Astrocyte of the cerebellum (primary cell): ENCODE results near the gene ACTN1.

Source experiments
- DNase-seq: peaks from one replicate; pipeline ENCODE4 v3.0.0-alpha.2; 2011; ENCODE audit warnings: low read depth
- H3K4me3 ChIP-seq: 2 replicates; pipeline ENCODE4 v1.5.1; 2011; ENCODE audit warnings: mild to moderate bottlenecking, low read depth, low read length, moderate library complexity
- CTCF ChIP-seq: IDR thresholded peaks from 2 replicates; pipeline ENCODE4 v1.5.1; 2012; ENCODE audit warnings: low read length, low read depth, moderate library complexity, mild to moderate bottlenecking; ENCODE audit errors: missing control alignments
- in situ Hi-C: cut with HindIII; loops from 2 replicates; pipeline ENCODE4 v1.10.0; 2017; ENCODE audit warnings: low sequenced_read_pairs

Gene ACTN1

GRCh38 chr14:68961781-68962584, 17.1 kb downstream of the ACTN1 start:
- no peak overlapping the region for H3K4me3 ChIP-seq
- in situ Hi-C loops = no loop called here
- no peak for DNase-seq
- no peak for TF ChIP-seq CTCF

GRCh38 chr14:68961361-68961760, 17.7 kb downstream of the ACTN1 start:
- in situ Hi-C loops = no loop called here
- TF ChIP-seq CTCF = no peak
- H3K4me3 ChIP-seq = no peak overlapping the region
- DNase-seq = no peak

- no peak for TF ChIP-seq CTCF
- H3K4me3 ChIP-seq = no peak overlapping the region
- no peak for DNase-seq
- in situ Hi-C loops = no loop called here
These were observed 19.0 kb downstream of the ACTN1 start for GRCh38 chr14:68960123-68960522.

- H3K4me3 ChIP-seq = no peak overlapping the region
- TF ChIP-seq CTCF = no peak
- no peak for DNase-seq
- in situ Hi-C loops = no loop called here
These were observed 20.1 kb downstream of the ACTN1 start for GRCh38 chr14:68959035-68959434.

GRCh38 chr14:68958553-68958952, 20.5 kb downstream of the ACTN1 start:
- in situ Hi-C loops = no loop called here
- H3K4me3 ChIP-seq = no peak overlapping the region
- no peak for DNase-seq
- TF ChIP-seq CTCF = no peak

GRCh38 chr14:68957775-68958174, 21.3 kb downstream of the ACTN1 start:
- no peak overlapping the region for H3K4me3 ChIP-seq

More at GRCh38 chr14:68957775-68958174, 21.3 kb downstream of the ACTN1 start:
- in situ Hi-C loops = no loop called here
- no peak for DNase-seq
- no peak for TF ChIP-seq CTCF
